Endothelial cell of umbilical vein (primary cell): Measurements from ENCODE around the gene CYB5D1. TPM values are rescaled to one million over a fixed set of nuclear protein-coding genes. Genes with fewer than 3 reads are reported as not detected.

Source experiments
- BruUV-seq: library from RNA; stranded (reverse); fragments of 400-500 nt; replicated peaks from 2 replicates; lab custom pipeline; 2021; lab: Mats Ljungman, UMichigan
- CTCF ChIA-PET: fragments of 300-600, 350-600 bp; sonication (Branson Sonifier 250); formaldehyde crosslinking; loops from one replicate; lab custom pipeline; 2021; ENCODE audit warnings: antibody characterized with exemption, inconsistent platforms; lab: Charles Lee
- POLR2A ChIA-PET: fragments of 300-600, 350-600 bp; sonication (Branson Sonifier 250); formaldehyde crosslinking; loops from one replicate; lab custom pipeline; 2021; ENCODE audit warnings: antibody characterized with exemption, inconsistent platforms; lab: Charles Lee
- DNase-seq: peaks from one replicate; pipeline ENCODE4 v3.0.0-alpha.2; 2011; ENCODE audit warnings: low read depth, low spot score
- FAIRE-seq: peaks from 2 replicates; lab custom pipeline; 2011; peaks lifted over from hg19 to GRCh38; lab: Jason Lieb, UNC
- H2AFZ ChIP-seq: 2 replicates; pipeline ENCODE4 v1.6.0; 2012; ENCODE audit warnings: low read depth, low read length, control low read depth, inconsistent platforms
- H3K27ac ChIP-seq: 2 replicates; pipeline ENCODE4 v1.5.1; 2011; ENCODE audit warnings: low read depth, mild to moderate bottlenecking, control low read depth, low read length, moderate library complexity; ENCODE audit not compliant: insufficient read depth
- H3K27me3 ChIP-seq, 2 experiments: 2 replicates each; pipeline versions ENCODE4 v1.6.0 to v1.6.1; 2011; ENCODE audit warnings: low read length in 2 of 2, mixed read lengths in 1 of 2; ENCODE audit not compliant: control insufficient read depth in 2 of 2, insufficient read depth in 2 of 2
- H3K36me3 ChIP-seq, 2 experiments: 2 replicates in 1 of 2; 3 replicates in 1 of 2; pipeline ENCODE4 v1.5.1; 2011; ENCODE audit warnings: low read length in 2 of 2, mild to moderate bottlenecking in 1 of 2, moderate library complexity in 1 of 2; ENCODE audit not compliant: control insufficient read depth in 2 of 2, insufficient read depth in 2 of 2; ENCODE audit errors: extremely low read depth in 1 of 2
- H3K4me1 ChIP-seq: 3 replicates; pipeline ENCODE4 v1.5.1; 2011; ENCODE audit warnings: mild to moderate bottlenecking, low read length; ENCODE audit not compliant: control insufficient read depth, insufficient read depth; ENCODE audit errors: extremely low read depth
- H3K4me2 ChIP-seq: 2 replicates; pipeline ENCODE4 v1.6.1; 2011; ENCODE audit warnings: low read length, control low read depth, mixed read lengths; ENCODE audit not compliant: insufficient read depth
- H3K4me3 ChIP-seq, 3 experiments: fragments of 200-600 bp in 1 of 3; sonication (generic), shearing (Covaris generic) in 1 of 3; replicated peaks in 1 of 3; 2 replicates each; pipeline ENCODE4 v1.5.1; 2011 to 2016; ENCODE audit warnings: control low read depth in 3 of 3, low read length in 3 of 3, mild to moderate bottlenecking in 2 of 3, inconsistent platforms in 1 of 3, low read depth in 1 of 3, moderate library complexity in 1 of 3; ENCODE audit not compliant: insufficient read depth in 1 of 3
- H3K79me2 ChIP-seq: 2 replicates; pipeline ENCODE4 v1.6.0; 2012; ENCODE audit warnings: low read length, inconsistent platforms; ENCODE audit not compliant: control insufficient read depth, insufficient read depth
- H3K9ac ChIP-seq: replicated peaks from 2 replicates; pipeline ENCODE3; 2011; ENCODE audit warnings: low read length, control low read depth; ENCODE audit not compliant: insufficient read depth; ENCODE audit errors: extremely low read depth
- H3K9me1 ChIP-seq: replicated peaks from 3 replicates; pipeline ENCODE4 v1.6.0; 2011; ENCODE audit warnings: mild to moderate bottlenecking, low read length; ENCODE audit not compliant: control insufficient read depth, insufficient read depth; ENCODE audit errors: extremely low read depth
- H3K9me3 ChIP-seq: replicated peaks from 2 replicates; pipeline ENCODE4 v1.5.1; 2012; ENCODE audit warnings: low read length, inconsistent platforms; ENCODE audit not compliant: control insufficient read depth, insufficient read depth
- H4K20me1 ChIP-seq: replicated peaks from 2 replicates; pipeline ENCODE3; 2011; ENCODE audit warnings: mild to moderate bottlenecking, low read length; ENCODE audit not compliant: control insufficient read depth, insufficient read depth; ENCODE audit errors: extremely low read depth
- EZH2 ChIP-seq: IDR thresholded peaks from 2 replicates; pipeline ENCODE4 v1.6.1; 2012; ENCODE audit warnings: borderline replicate concordance, low read depth, mild to moderate bottlenecking, moderate library complexity, low read length, inconsistent platforms; ENCODE audit not compliant: severe bottlenecking
- GATA2 ChIP-seq: IDR thresholded peaks from 2 replicates; pipeline ENCODE4 v1.7.0; 2011; ENCODE audit warnings: low read depth, mild to moderate bottlenecking, moderate library complexity, mixed read lengths, low read length; ENCODE audit not compliant: insufficient read length, insufficient read depth
- MYC ChIP-seq: IDR thresholded peaks from one replicate; pipeline ENCODE4 v1.6.1; 2011; ENCODE audit warnings: mild to moderate bottlenecking, low read depth, low read length
- POLR2A ChIP-seq: IDR thresholded peaks from 2 replicates; pipeline ENCODE4 v1.6.1; 2012; ENCODE audit warnings: low read depth, mild to moderate bottlenecking, control low read depth, low read length
- POLR2AphosphoS5 ChIP-seq: IDR thresholded peaks from 2 replicates; pipeline ENCODE4 v1.6.1; 2012; ENCODE audit warnings: low read depth, mild to moderate bottlenecking, control low read depth, low read length, moderate library complexity; ENCODE audit not compliant: insufficient read depth
- dilution Hi-C: fragments of 300-500 bp; cut with MboI; formaldehyde crosslinking; loops from one replicate; pipeline ENCODE4 v1.15.0; 2019; ENCODE audit warnings: low sequenced_read_pairs; ENCODE audit not compliant: extremely low pct_ligation_motif_present
- intact Hi-C: fragments of 100-400 bp; cut with micrococcal nuclease; formaldehyde crosslinking; loops from one replicate; pipeline ENCODE4 v1.10.0; 2022
- polyA plus RNA-seq, 4 experiments: library from polyadenylated mRNA; depleted of rRNA in 3 of 4; stranded (reverse) in 3 of 4; unstranded in 1 of 4; fragments of >200 nt; gene quantifications; 2 replicates each; pipeline versions ENCODE4 v1.2.1 to v1.2.3, GENCODE V29; 2011 to 2012; ENCODE audit warnings: missing spikeins in 1 of 4
- total RNA-seq: library from RNA; stranded (reverse); gene quantifications from 2 replicates; pipeline ENCODE4 v1.2.3, GENCODE V29; 2021

CYB5D1 gene
- total and polyA plus RNA-seq, 2 donors (not counting 3 experiments of a cell fraction or from before 2014, with no cell fraction given), result 9.4 to 18.1 TPM

- FAIRE-seq, result no peak
- H3K9me3 ChIP-seq, result no peaks in the 10 kb centered on the region
- no peak for TF ChIP-seq POLR2AphosphoS5
- TF ChIP-seq POLR2A, result no peak
- TF ChIP-seq EZH2, result no peak
- no peaks in the 10 kb centered on the region for H3K9me1 ChIP-seq
- no peak overlapping the region for H3K27ac ChIP-seq
- H3K4me3 ChIP-seq, result no peak overlapping the region
- peaks cover 6% of the 10 kb centered on the region for H3K4me1 ChIP-seq
- H4K20me1 ChIP-seq, result no peaks in the 10 kb centered on the region
- ChIA-PET POLR2A (no interaction called here), CTCF (no interaction called here)
- H3K36me3 ChIP-seq, result peaks cover 6 to 45% of the 10 kb centered on the region in 2 experiments
- intact Hi-C loops, result loop anchor here (10.0 kb wide), 1 partner anchor 233 kb away; the partner anchor contains the start of gene FXR2
- no peak overlapping the region for H3K9ac ChIP-seq
- no peaks in the 10 kb centered on the region for H3K27me3 ChIP-seq
- dilution Hi-C loops, result no loop called here
- H3K79me2 ChIP-seq, result peaks cover 10% of the 10 kb centered on the region
- no peak overlapping the region for H3K4me2 ChIP-seq
- BruUV-seq, result no TSS peak
- DNase-seq, result no peak
- H2AFZ ChIP-seq, result no peak overlapping the region
Observed at GRCh38 chr17:7848131-7848579, 9.6 kb upstream of the CYB5D1 start.

DNA sequence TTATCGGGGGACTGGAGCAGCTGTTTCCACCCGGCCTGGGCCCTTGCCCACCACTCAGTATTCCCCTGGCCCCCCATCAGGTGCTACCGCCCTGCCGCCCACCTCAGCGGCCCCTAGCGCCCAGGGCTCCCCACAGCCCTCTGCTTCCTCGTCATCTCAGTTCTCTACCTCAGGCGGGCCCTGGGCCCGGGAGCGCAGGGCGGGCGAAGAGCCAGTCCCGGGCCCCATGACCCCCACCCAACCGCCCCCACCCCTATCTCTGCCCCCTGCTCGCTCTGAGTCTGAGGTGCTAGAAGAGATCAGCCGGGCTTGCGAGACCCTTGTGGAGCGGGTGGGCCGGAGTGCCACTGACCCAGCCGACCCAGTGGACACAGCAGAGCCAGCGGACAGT lies 9.1 kb upstream of the CYB5D1 start:
- Histone ChIP-seq H3K9ac (no peak overlapping the region), H3K4me3 (no peak overlapping the region), H3K4me2 (no peak overlapping the region), H3K36me3 (peaks cover 6 to 46% of the 10 kb centered on the region in 2 experiments), H3K4me1 (peaks cover 6% of the 10 kb centered on the region), H3K9me1 (no peaks in the 10 kb centered on the region), H4K20me1 (no peaks in the 10 kb centered on the region), H3K27me3 (no peaks in the 10 kb centered on the region), H3K27ac (no peak overlapping the region), H2AFZ (no peak overlapping the region), H3K79me2 (peaks cover 10% of the 10 kb centered on the region), H3K9me3 (no peaks in the 10 kb centered on the region)
- intact Hi-C loops, result loop anchor here (10.0 kb wide), 1 partner anchor 234 kb away; the partner anchor contains the start of gene FXR2
- DNase-seq (no peak), FAIRE-seq (no peak)
- TF ChIP-seq GATA2, result no peak
- TF ChIP-seq MYC, result no peak
- ChIA-PET POLR2A (no interaction called here), CTCF (interaction anchor here (1.0 kb wide), 1 partner anchor 141 kb away, joined by 3 read pairs; no protein-coding TSS in a partner anchor)
- BruUV-seq, result no TSS peak
- dilution Hi-C loops, result no loop called here
